Measurements from ENCODE around the gene NME3.
"Not testable (repeated sequence)": the region's sequence is repeated elsewhere in the genome, so short reads cannot be mapped to it uniquely, and the experiment has no call there.

Gene NME3

GRCh38 chr16:1771188-1771863 is at the start of gene NME3:
NME3 (minus strand) TSS chr16:1771543; CDS start chr16:1771534, 9 bp downstream.
- DNase-seq (ENCODE audit: low read depth in 2 of 2, low spot score in 1 of 2) = peak; percentile 42 to 49

GRCh38 chr16:1820946-1821290 is 49.6 kb upstream of the NME3 start:
- no peak for DNase-seq (ENCODE audit: low read depth in 2 of 2, low spot score in 1 of 2)

GRCh38 chr16:1820096-1820945 is 49.0 kb upstream of the NME3 start:
- no peak for DNase-seq (ENCODE audit: low read depth in 2 of 2, low spot score in 1 of 2)

GRCh38 chr16:1819611-1820010 is 48.3 kb upstream of the NME3 start:
- no peak for DNase-seq (ENCODE audit: low read depth in 2 of 2, low spot score in 1 of 2)

GRCh38 chr16:1818873-1819525 is 47.7 kb upstream of the NME3 start:
- DNase-seq (ENCODE audit: low read depth in 2 of 2, low spot score in 1 of 2) = no peak

- no peak for DNase-seq (ENCODE audit: low read depth in 2 of 2, low spot score in 1 of 2)
Measured at GRCh38 chr16:1818204-1818872, 47.0 kb upstream of the NME3 start.

- DNase-seq (ENCODE audit: low read depth in 2 of 2, low spot score in 1 of 2) = no peak
Measured at GRCh38 chr16:1817716-1818115, 46.4 kb upstream of the NME3 start.

- no peak for DNase-seq (ENCODE audit: low read depth in 2 of 2, low spot score in 1 of 2)
Measured at GRCh38 chr16:1817276-1817589, 45.9 kb upstream of the NME3 start.

- no peak for DNase-seq (ENCODE audit: low read depth in 2 of 2, low spot score in 1 of 2)
Measured at GRCh38 chr16:1816396-1817275, 45.3 kb upstream of the NME3 start.

- DNase-seq (ENCODE audit: low read depth in 2 of 2, low spot score in 1 of 2) = no peak
Measured at GRCh38 chr16:1815461-1815860, 44.1 kb upstream of the NME3 start.

- no peak for DNase-seq (ENCODE audit: low read depth in 2 of 2, low spot score in 1 of 2)
Measured at GRCh38 chr16:1812732-1813163, 41.4 kb upstream of the NME3 start.

- DNase-seq (ENCODE audit: low read depth in 2 of 2, low spot score in 1 of 2) = no peak
Measured at GRCh38 chr16:1810536-1810935, 39.2 kb upstream of the NME3 start.

- DNase-seq (ENCODE audit: low read depth in 2 of 2, low spot score in 1 of 2) = no peak
Measured at GRCh38 chr16:1810106-1810505, 38.8 kb upstream of the NME3 start.

- DNase-seq (ENCODE audit: low read depth in 2 of 2, low spot score in 1 of 2) = no peak
Measured at GRCh38 chr16:1809281-1809801, 38.0 kb upstream of the NME3 start.

GRCh38 chr16:1808691-1809090 is 37.3 kb upstream of the NME3 start:
- DNase-seq (ENCODE audit: low read depth in 2 of 2, low spot score in 1 of 2) = no peak

- DNase-seq (ENCODE audit: low read depth in 2 of 2, low spot score in 1 of 2) = no peak
Measured at GRCh38 chr16:1807626-1808025, 36.3 kb upstream of the NME3 start.

- DNase-seq (ENCODE audit: low read depth in 2 of 2, low spot score in 1 of 2) = no peak
Measured at GRCh38 chr16:1800701-1801100, 29.4 kb upstream of the NME3 start.

- not testable (repeated sequence) for DNase-seq (ENCODE audit: low read depth in 2 of 2, low spot score in 1 of 2)
Measured at GRCh38 chr16:1799263-1799662, 27.9 kb upstream of the NME3 start.

GRCh38 chr16:1794908-1795666 is 23.7 kb upstream of the NME3 start:
- no peak for DNase-seq (ENCODE audit: low read depth in 2 of 2, low spot score in 1 of 2)
